H1 (cell line): Measurements from ENCODE around the gene VAMP2. TPM values are rescaled to one million over a fixed set of nuclear protein-coding genes. Genes with fewer than 3 reads are reported as not detected.

Source experiments
- CTCF ChIA-PET: fragments of 300-600 bp; sonication (Branson Sonifier 250); formaldehyde crosslinking; loops from one replicate; lab custom pipeline; 2021; ENCODE audit not compliant: partially characterized antibody; lab: Charles Lee
- POLR2A ChIA-PET: fragments of 300-600 bp; sonication (Branson Sonifier 250); formaldehyde crosslinking; loops from one replicate; lab custom pipeline; 2021; ENCODE audit warnings: inconsistent platforms; ENCODE audit not compliant: partially characterized antibody; lab: Charles Lee
- DNase-seq, 2 experiments: peaks; one replicate each; pipeline versions ENCODE4 v3.0.0 to v3.0.0-alpha.2; 2010 to 2022; ENCODE audit warnings: low spot score in 2 of 2, low read depth in 1 of 2, mixed read lengths in 1 of 2
- FAIRE-seq: peaks from 2 replicates; lab custom pipeline; 2011; peaks lifted over from hg19 to GRCh38; lab: Jason Lieb, UNC
- H2AFZ ChIP-seq: 2 replicates; pipeline ENCODE4 v1.8.1; 2012; ENCODE audit warnings: low read length, inconsistent platforms
- H2AK5ac ChIP-seq: 2 replicates; pipeline ENCODE4 v1.6.1; 2013; ENCODE audit warnings: low read depth, low read length
- H2BK120ac ChIP-seq: replicated peaks from 2 replicates; pipeline ENCODE3; 2013; ENCODE audit warnings: low read depth, low read length, inconsistent platforms
- H2BK12ac ChIP-seq: 2 replicates; pipeline ENCODE4 v1.6.1; 2013; ENCODE audit warnings: low read depth, low read length
- H2BK15ac ChIP-seq: 2 replicates; pipeline ENCODE4 v1.6.1; 2013; ENCODE audit warnings: low read length
- H2BK20ac ChIP-seq: 2 replicates; pipeline ENCODE4 v1.6.1; 2013; ENCODE audit warnings: low read length
- H2BK5ac ChIP-seq: 2 replicates; pipeline ENCODE4 v1.6.1; 2013; ENCODE audit warnings: low read depth, low read length
- H3K14ac ChIP-seq: 2 replicates; pipeline ENCODE4 v1.6.1; 2013; ENCODE audit warnings: inconsistent platforms; ENCODE audit not compliant: insufficient read length
- H3K18ac ChIP-seq: 2 replicates; pipeline ENCODE4 v1.6.1; 2013; ENCODE audit warnings: low read length; ENCODE audit errors: extremely low read depth
- H3K23ac ChIP-seq: 2 replicates; pipeline ENCODE4 v1.6.1; 2013; ENCODE audit warnings: inconsistent platforms; ENCODE audit not compliant: insufficient read length
- H3K23me2 ChIP-seq: 2 replicates; pipeline ENCODE4 v1.6.1; 2013; ENCODE audit warnings: low read depth, low read length
- H3K27ac ChIP-seq: 2 replicates; pipeline ENCODE4 v1.6.1; 2011; ENCODE audit warnings: low read depth, low read length, inconsistent platforms
- H3K27me3 ChIP-seq, 4 experiments: replicated peaks in 1 of 4; 1 replicate in 1 of 4; 2 replicates in 3 of 4; pipeline versions ENCODE4 v1.6.1 to v1.8.1; 2011 to 2013; ENCODE audit warnings: low read length in 3 of 4, mild to moderate bottlenecking in 3 of 4, inconsistent platforms in 2 of 4, mixed read lengths in 2 of 4, moderate library complexity in 1 of 4; ENCODE audit not compliant: control insufficient read depth in 3 of 4, insufficient read depth in 3 of 4; ENCODE audit errors: extremely low read depth in 1 of 4
- H3K36me3 ChIP-seq, 4 experiments: 2 replicates each; pipeline versions ENCODE4 v1.6.1 to v1.8.1; 2011 to 2013; ENCODE audit warnings: mild to moderate bottlenecking in 4 of 4, low read length in 3 of 4, moderate library complexity in 2 of 4, control low read depth in 1 of 4, inconsistent platforms in 1 of 4; ENCODE audit not compliant: insufficient read depth in 4 of 4, control insufficient read depth in 2 of 4
- H3K4ac ChIP-seq: replicated peaks from 2 replicates; pipeline ENCODE3; 2013; ENCODE audit warnings: low read length, low read depth, mixed read lengths, inconsistent platforms; ENCODE audit not compliant: insufficient read length
- H3K4me1 ChIP-seq, 4 experiments: replicated peaks in 1 of 4; 1 replicate in 1 of 4; 2 replicates in 3 of 4; pipeline versions ENCODE4 v1.6.1 to v1.8.1; 2011 to 2013; ENCODE audit warnings: low read length in 3 of 4, inconsistent platforms in 2 of 4, mixed read lengths in 1 of 4; ENCODE audit not compliant: insufficient read depth in 4 of 4, control insufficient read depth in 3 of 4
- H3K4me2 ChIP-seq, 2 experiments: 2 replicates each; pipeline versions ENCODE4 v1.6.1 to v1.8.1; 2011 to 2013; ENCODE audit warnings: low read depth in 2 of 2, low read length in 2 of 2, control low read depth in 1 of 2, inconsistent platforms in 1 of 2, mild to moderate bottlenecking in 1 of 2; ENCODE audit not compliant: insufficient read depth in 1 of 2
- H3K4me3 ChIP-seq, 4 experiments: fragments of 200-600, 300-600 bp in 1 of 4; sonication (generic), shearing (Covaris generic), sonication (Bioruptor Twin) in 1 of 4; 2 replicates each; pipeline versions ENCODE4 v1.5.1 to v1.8.1; 2011 to 2016; ENCODE audit warnings: low read length in 4 of 4, low read depth in 3 of 4, control low read depth in 2 of 4, inconsistent platforms in 2 of 4, mild to moderate bottlenecking in 2 of 4, mixed read lengths in 1 of 4, moderate library complexity in 1 of 4; ENCODE audit not compliant: insufficient read depth in 2 of 4; ENCODE audit errors: extremely low read depth in 1 of 4
- H3K56ac ChIP-seq: replicated peaks from 2 replicates; pipeline ENCODE3; 2013; ENCODE audit warnings: low read depth, mild to moderate bottlenecking, mixed read lengths, low read length, inconsistent platforms; ENCODE audit not compliant: insufficient read length
- H3K79me1 ChIP-seq: 2 replicates; pipeline ENCODE4 v1.6.1; 2013; ENCODE audit warnings: low read depth, low read length, control low read depth
- H3K79me2 ChIP-seq, 2 experiments: 2 replicates each; pipeline versions ENCODE4 v1.6.1 to v1.8.1; 2012 to 2013; ENCODE audit warnings: low read length in 2 of 2, mild to moderate bottlenecking in 2 of 2, inconsistent platforms in 1 of 2; ENCODE audit not compliant: insufficient read depth in 2 of 2, control insufficient read depth in 1 of 2
- H3K9ac ChIP-seq, 4 experiments: replicated peaks in 1 of 4; 1 replicate in 1 of 4; 2 replicates in 3 of 4; pipeline versions ENCODE4 v1.6.1 to v1.8.1; 2011 to 2013; ENCODE audit warnings: low read depth in 3 of 4, low read length in 3 of 4, control low read depth in 2 of 4, mild to moderate bottlenecking in 2 of 4, moderate library complexity in 2 of 4, inconsistent platforms in 1 of 4; ENCODE audit errors: extremely low read depth in 1 of 4
- H3K9me3 ChIP-seq, 2 experiments: 2 replicates each; pipeline versions ENCODE4 v1.6.1 to v1.8.1; 2012 to 2013; ENCODE audit warnings: mild to moderate bottlenecking in 2 of 2, moderate library complexity in 2 of 2, control low read depth in 1 of 2, inconsistent platforms in 1 of 2, low read depth in 1 of 2, low read length in 1 of 2, mixed read lengths in 1 of 2; ENCODE audit not compliant: insufficient read depth in 2 of 2
- H4K20me1 ChIP-seq, 2 experiments: replicated peaks in 1 of 2; 2 replicates each; pipeline versions ENCODE3 to v1.8.1; 2011 to 2013; ENCODE audit warnings: inconsistent platforms in 2 of 2, low read length in 2 of 2, mild to moderate bottlenecking in 1 of 2; ENCODE audit not compliant: insufficient read depth in 2 of 2, control insufficient read depth in 1 of 2
- H4K5ac ChIP-seq: 2 replicates; pipeline ENCODE4 v1.6.1; 2013; ENCODE audit warnings: low read length, low read depth, mixed read lengths, inconsistent platforms; ENCODE audit not compliant: insufficient read length
- H4K8ac ChIP-seq: 2 replicates; pipeline ENCODE4 v1.8.0; 2013; ENCODE audit warnings: mild to moderate bottlenecking, moderate library complexity, low read length, inconsistent platforms; ENCODE audit not compliant: insufficient read depth; ENCODE audit errors: extremely low read depth
- H4K91ac ChIP-seq: replicated peaks from 2 replicates; pipeline ENCODE3; 2013; ENCODE audit warnings: low read length, mixed read lengths, inconsistent platforms; ENCODE audit not compliant: insufficient read length
- BCL11A ChIP-seq, 2 experiments: IDR thresholded peaks; one replicate each; pipeline ENCODE4 v1.6.1; 2011; ENCODE audit warnings: low read depth in 2 of 2, low read length in 2 of 2, mild to moderate bottlenecking in 2 of 2
- CBX8 ChIP-seq: fragments of 300-800, 300-1000 bp; sonication (generic); IDR thresholded peaks from 2 replicates; pipeline ENCODE4 v1.7.1; 2016; ENCODE audit warnings: low read depth, low read length, borderline replicate concordance
- EZH2 ChIP-seq: fragments of 200-600 bp; sonication (generic); IDR thresholded peaks from 2 replicates; pipeline ENCODE4 v1.7.1; 2012; ENCODE audit warnings: low read depth, mild to moderate bottlenecking, moderate library complexity, low read length, inconsistent platforms; ENCODE audit not compliant: severe bottlenecking
- GABPA ChIP-seq: IDR thresholded peaks from 2 replicates; pipeline ENCODE4 v1.6.1; 2011; ENCODE audit warnings: mild to moderate bottlenecking, low read length, moderate library complexity, borderline replicate concordance; ENCODE audit not compliant: insufficient read depth
- GTF2F1 ChIP-seq: IDR thresholded peaks from 2 replicates; pipeline ENCODE4 v1.6.1; 2012; ENCODE audit warnings: low read depth, low read length, improper control_type of control experiment, borderline replicate concordance
- JUND ChIP-seq: IDR thresholded peaks from 2 replicates; pipeline ENCODE4 v1.6.1; 2011; ENCODE audit warnings: mild to moderate bottlenecking, improper control_type of control experiment, low read length
- KDM4A ChIP-seq: IDR thresholded peaks from one replicate; pipeline ENCODE4 v1.7.1; 2012; ENCODE audit warnings: low read depth, mild to moderate bottlenecking, moderate library complexity, low read length, inconsistent platforms; ENCODE audit not compliant: severe bottlenecking
- MAFK ChIP-seq: IDR thresholded peaks from 2 replicates; pipeline ENCODE4 v1.6.1; 2012; ENCODE audit warnings: low read depth, mild to moderate bottlenecking, improper control_type of control experiment, low read length
- RBBP5 ChIP-seq: IDR thresholded peaks from 2 replicates; pipeline ENCODE4 v1.7.1; 2012; ENCODE audit warnings: low read depth, mild to moderate bottlenecking, inconsistent platforms, low read length, moderate library complexity, borderline replicate concordance
- SAP30 ChIP-seq: fragments of 300-600 bp; sonication (generic); IDR thresholded peaks from 2 replicates; pipeline ENCODE4 v1.7.1; 2012; ENCODE audit warnings: low read length, moderate library complexity, mild to moderate bottlenecking, inconsistent platforms; ENCODE audit not compliant: insufficient read depth, insufficient replicate concordance
- SRF ChIP-seq: IDR thresholded peaks from 2 replicates; pipeline ENCODE4 v1.6.1; 2011; ENCODE audit warnings: mild to moderate bottlenecking, low read depth, low read length, moderate library complexity
- USF2 ChIP-seq: IDR thresholded peaks from 2 replicates; pipeline ENCODE4 v1.6.1; 2011; ENCODE audit warnings: low read length, improper control_type of control experiment
- WGBS, 2 experiments: shearing (Covaris generic) in 1 of 2; methylation state at CpG; one replicate each; pipeline versions ENCODE4 v1.1.6 to v1.1.7; 2013 to 2015; ENCODE audit warnings: low lambda C conversion rate in 2 of 2, mixed read lengths in 2 of 2, inconsistent platforms in 1 of 2, low coverage in 1 of 2, missing lambda C conversion rate in 1 of 2; ENCODE audit not compliant: insufficient replicate concordance in 2 of 2, insufficient coverage in 1 of 2, insufficient read length in 1 of 2; ENCODE audit errors: extremely low coverage in 1 of 2, missing lambda C conversion rate in 1 of 2; 5-methylcytosine and 5-hydroxymethylcytosine counted together
- polyA plus RNA-seq, 7 experiments: library from polyadenylated mRNA; depleted of rRNA in 3 of 7; stranded (reverse) in 5 of 7; unstranded in 2 of 7; fragments of >200 nt in 5 of 7; fragments of 200-250 nt in 2 of 7; gene quantifications; 1 replicate in 5 of 7; 2 replicates in 1 of 7; 4 replicates in 1 of 7; pipeline versions ENCODE4 v1.2.1 to v1.2.3, GENCODE V29; 2011 to 2013; ENCODE audit warnings: missing spikeins in 2 of 7, mixed read lengths in 2 of 7
- total RNA-seq: library from RNA; stranded (reverse); fragmentation: NEBNext Ultra II Directional; extraction: Animal tissue kit (Norgen Biotek cat#: 25700); gene quantifications from 2 replicates; pipeline ENCODE4 v1.2.1, GENCODE V29; 2021

VAMP2 gene
- total and polyA plus RNA-seq, 2 of the 8 experiments (the other 6 are each of a cell fraction or from before 2014, with no cell fraction given): 19.3 to 20.5 TPM

- Histone ChIP-seq H2BK5ac (peak overlapping the region; percentile 94; the same call in 1 of the 2 replicates), H3K23ac (no peak overlapping the region), H2BK15ac (0 out of 2 replicates have a peak overlapping the region, but pooled peaks have one; percentile 61), H3K27ac (peak overlapping the region; percentile 89), H3K4me3 (peak overlapping the region; percentile 76 to 93 (median 85)), H3K4me1 (peaks cover 12 to 32% (median 19%) of the 10 kb centered on the region in 4 experiments), H3K27me3 (no peaks in the 10 kb centered on the region), H3K36me3 (peaks cover 0 to 6% (median 1%) of the 10 kb centered on the region in 4 experiments; a peak in 4 of 8 replicates), H3K23me2 (peaks cover 21% of the 10 kb centered on the region), H2BK120ac (no peak overlapping the region), H3K4ac (peak overlapping the region; percentile 57), H3K18ac (no peak overlapping the region; the same call in 1 of the 2 replicates), H2BK20ac (no peak overlapping the region), H2AK5ac (peak overlapping the region; percentile 93; the same call in 1 of the 2 replicates), H3K9ac (peak overlapping the region in 3 of 4 experiments; percentile 86 to 98 (median 89); a peak in 6 of 7 replicates), H4K5ac (no peak overlapping the region), H3K4me2 (peak overlapping the region; percentile 96 to 100), H3K79me1 (peaks cover 3% of the 10 kb centered on the region; the same call in 1 of the 2 replicates), H2AFZ (no peak overlapping the region), H3K79me2 (no peaks in the 10 kb centered on the region; a peak in 1 of 4 replicates), H4K91ac (no peak overlapping the region), H4K8ac (peak overlapping the region; percentile 96; the same call in 1 of the 2 replicates), H3K56ac (no peak overlapping the region), H2BK12ac (peak overlapping the region; percentile 91; the same call in 1 of the 2 replicates), H3K14ac (no peak overlapping the region), H4K20me1 (peaks cover 2 to 4% of the 10 kb centered on the region in 2 experiments), H3K9me3 (no peaks in the 10 kb centered on the region)
- 12% methylated on average over 10 of the region's 11 CpGs; no CpG with 5 or more reads in 1 of the 2 experiments for WGBS, 2 experiments
- POLR2A ChIA-PET: interaction anchor here (1.0 to 15.7 kb wide), 13 partner anchors 8 to 469 kb away, joined by 3 to 289 read pairs (median 7); partner anchors contain the start of genes ALOXE3, BORCS6, CTC1 and HES7
- CTCF ChIA-PET: interaction anchor here (0.6 to 10.3 kb wide), 6 partner anchors 13 to 187 kb away, joined by 3 to 133 read pairs (median 4); partner anchors contain the start of genes ALOXE3 and AURKB
- DNase-seq (no peak), FAIRE-seq (no peak)
- no peak for TF ChIP-seq MAFK
- no peak for TF ChIP-seq EZH2
- TF ChIP-seq GABPA: no peak
- TF ChIP-seq KDM4A: peak; percentile 49
- no peak for TF ChIP-seq RBBP5
- peak; percentile 87 for TF ChIP-seq SAP30
- TF ChIP-seq CBX8: no peak
- TF ChIP-seq GTF2F1: no peak
- TF ChIP-seq USF2: no peak
- no peak for TF ChIP-seq JUND
- TF ChIP-seq SRF: no peak
- no peak for TF ChIP-seq BCL11A (IDR thresholded peaks at IDR 0.05; ENCODE audit: low read depth in 2 of 2, low read length in 2 of 2)
These were observed 6.8 kb downstream of the VAMP2 start for GRCh38 chr17:8155996-8156245.
